Measurements from ENCODE around the gene ANO2.

DNA sequence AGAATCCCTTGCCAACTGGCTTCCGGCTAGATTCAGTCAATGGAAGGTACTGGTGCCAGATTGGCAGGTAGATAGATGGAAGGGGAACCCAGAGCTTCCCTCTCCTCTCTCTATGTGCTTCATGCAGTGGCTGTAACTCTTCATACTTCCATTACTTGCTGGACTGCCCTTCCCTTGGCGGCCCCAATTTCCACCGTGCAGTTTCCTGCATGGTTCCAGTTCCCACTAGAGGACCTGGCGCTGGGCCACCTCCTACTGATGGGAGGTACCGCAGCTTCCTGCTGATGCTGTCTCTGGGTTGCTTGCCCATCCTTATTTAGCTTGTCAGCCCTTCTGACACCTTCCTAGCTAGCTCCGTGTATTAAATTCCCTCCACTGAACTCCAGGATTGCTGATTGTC is 226.4 kb downstream of the ANO2 start:
- TF ChIP-seq, protein P1, sequence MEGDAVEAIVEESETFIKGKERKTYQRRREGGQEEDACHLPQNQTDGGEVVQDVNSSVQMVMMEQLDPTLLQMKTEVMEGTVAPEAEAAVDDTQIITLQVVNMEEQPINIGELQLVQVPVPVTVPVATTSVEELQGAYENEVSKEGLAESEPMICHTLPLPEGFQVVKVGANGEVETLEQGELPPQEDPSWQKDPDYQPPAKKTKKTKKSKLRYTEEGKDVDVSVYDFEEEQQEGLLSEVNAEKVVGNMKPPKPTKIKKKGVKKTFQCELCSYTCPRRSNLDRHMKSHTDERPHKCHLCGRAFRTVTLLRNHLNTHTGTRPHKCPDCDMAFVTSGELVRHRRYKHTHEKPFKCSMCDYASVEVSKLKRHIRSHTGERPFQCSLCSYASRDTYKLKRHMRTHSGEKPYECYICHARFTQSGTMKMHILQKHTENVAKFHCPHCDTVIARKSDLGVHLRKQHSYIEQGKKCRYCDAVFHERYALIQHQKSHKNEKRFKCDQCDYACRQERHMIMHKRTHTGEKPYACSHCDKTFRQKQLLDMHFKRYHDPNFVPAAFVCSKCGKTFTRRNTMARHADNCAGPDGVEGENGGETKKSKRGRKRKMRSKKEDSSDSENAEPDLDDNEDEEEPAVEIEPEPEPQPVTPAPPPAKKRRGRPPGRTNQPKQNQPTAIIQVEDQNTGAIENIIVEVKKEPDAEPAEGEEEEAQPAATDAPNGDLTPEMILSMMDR (IDR thresholded peaks at IDR 0.05; ENCODE audit: low read depth, low read length) = no peak
- no peak for TF ChIP-seq EZH2phosphoT487 (IDR thresholded peaks at IDR 0.05; ENCODE audit: low read depth)
